Measurements from ENCODE around the gene BRAP. TPM values are rescaled to one million over a fixed set of nuclear protein-coding genes. Genes with fewer than 3 reads are reported as not detected.

BRAP gene
- total RNA-seq, 1 experiment from 2014 or later: 18.3 TPM

DNA sequence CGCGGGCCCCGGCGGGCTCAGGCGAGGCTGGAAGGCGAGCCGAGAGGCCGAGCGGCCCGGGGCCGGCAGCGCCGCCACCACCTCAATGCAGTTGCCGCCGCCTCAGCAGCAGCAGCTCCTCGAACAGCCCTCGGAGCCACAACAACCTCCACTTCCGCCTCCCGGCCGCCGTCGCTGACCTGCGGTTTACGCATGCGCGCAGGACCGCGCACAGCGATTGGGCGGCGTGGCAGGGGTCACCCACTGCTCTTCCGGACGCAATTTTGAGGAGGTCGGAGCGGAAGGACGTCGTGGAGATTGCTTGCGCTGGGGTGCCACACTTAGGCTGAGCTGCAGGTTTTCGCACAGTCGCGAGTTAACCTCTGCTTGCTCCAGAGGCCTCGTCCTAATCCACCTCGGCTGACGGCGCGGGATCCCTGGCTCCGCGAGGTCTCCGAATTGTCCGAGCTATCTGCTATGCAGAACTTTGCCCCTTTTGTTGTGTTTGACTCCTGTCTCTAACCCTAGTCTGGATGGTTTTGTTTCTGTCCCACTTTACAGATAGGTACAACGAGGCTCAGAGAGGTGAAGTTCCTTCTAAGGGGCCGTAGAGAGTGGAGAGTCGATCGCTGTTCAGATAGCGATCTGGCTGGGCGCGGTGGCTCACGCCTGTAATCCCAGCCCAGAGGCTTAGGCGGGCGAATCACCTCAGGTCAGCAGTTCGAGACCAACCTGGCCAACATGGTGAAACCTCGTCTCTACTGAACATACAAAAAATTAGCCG lies at the start of gene BRAP, which contains the start of gene ACAD10 (continued):
- TF ChIP-seq, protein P1, sequence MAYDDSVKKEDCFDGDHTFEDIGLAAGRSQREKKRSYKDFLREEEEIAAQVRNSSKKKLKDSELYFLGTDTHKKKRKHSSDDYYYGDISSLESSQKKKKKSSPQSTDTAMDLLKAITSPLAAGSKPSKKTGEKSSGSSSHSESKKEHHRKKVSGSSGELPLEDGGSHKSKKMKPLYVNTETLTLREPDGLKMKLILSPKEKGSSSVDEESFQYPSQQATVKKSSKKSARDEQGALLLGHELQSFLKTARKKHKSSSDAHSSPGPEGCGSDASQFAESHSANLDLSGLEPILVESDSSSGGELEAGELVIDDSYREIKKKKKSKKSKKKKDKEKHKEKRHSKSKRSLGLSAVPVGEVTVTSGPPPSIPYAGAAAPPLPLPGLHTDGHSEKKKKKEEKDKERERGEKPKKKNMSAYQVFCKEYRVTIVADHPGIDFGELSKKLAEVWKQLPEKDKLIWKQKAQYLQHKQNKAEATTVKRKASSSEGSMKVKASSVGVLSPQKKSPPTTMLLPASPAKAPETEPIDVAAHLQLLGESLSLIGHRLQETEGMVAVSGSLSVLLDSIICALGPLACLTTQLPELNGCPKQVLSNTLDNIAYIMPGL (CRISPR knock-in tag; IDR thresholded peaks at IDR 0.05): peak; percentile 68; the same call in 1 of the 2 replicates
- TF ChIP-seq TCF7 (CRISPR knock-in tag; IDR thresholded peaks at IDR 0.05; ENCODE audit: low read depth) (no peak), TEAD4 (CRISPR knock-in tag; IDR thresholded peaks at IDR 0.05) (no peak), SP1 (CRISPR knock-in tag; conservative IDR thresholded peaks at IDR 0.05) (peak; percentile 62; the same call in 1 of the 2 replicates), TP53 (CRISPR knock-in tag; IDR thresholded peaks at IDR 0.05) (no peak), FOXK1 (CRISPR knock-in tag; IDR thresholded peaks at IDR 0.05) (peak; percentile 99), HMGA2 (CRISPR knock-in tag; IDR thresholded peaks at IDR 0.05) (no peak), FOXP1 (CRISPR knock-in tag; IDR thresholded peaks at IDR 0.05; ENCODE audit: borderline replicate concordance) (peak; percentile 21; the same call in 1 of the 2 replicates), ZNF219 (CRISPR knock-in tag; IDR thresholded peaks at IDR 0.05; ENCODE audit: borderline replicate concordance) (no peak), JUN (CRISPR knock-in tag; IDR thresholded peaks at IDR 0.05) (no peak), ZBTB21 (CRISPR knock-in tag; IDR thresholded peaks at IDR 0.05; ENCODE audit: borderline replicate concordance) (no peak), ZNF232 (CRISPR knock-in tag; IDR thresholded peaks at IDR 0.05) (peak; percentile 53; the same call in 1 of the 2 replicates), ATF1 (CRISPR knock-in tag; IDR thresholded peaks at IDR 0.05) (no peak), NR3C1 (CRISPR knock-in tag; conservative IDR thresholded peaks at IDR 0.05; ENCODE audit: low read depth) (no peak), CBFB (CRISPR knock-in tag; IDR thresholded peaks at IDR 0.05; ENCODE audit: low read depth) (no peak), PRRX2 (CRISPR knock-in tag; IDR thresholded peaks at IDR 0.05) (no peak), OVOL2 (CRISPR knock-in tag; IDR thresholded peaks at IDR 0.05; ENCODE audit: borderline replicate concordance) (no peak), CREB1 (CRISPR knock-in tag; IDR thresholded peaks at IDR 0.05) (no peak), CREM (CRISPR knock-in tag; IDR thresholded peaks at IDR 0.05) (peak; percentile 62; the same call in 1 of the 2 replicates), NR1H2 (CRISPR knock-in tag; IDR thresholded peaks at IDR 0.05) (no peak), KAT7 (CRISPR knock-in tag; IDR thresholded peaks at IDR 0.05; ENCODE audit: borderline replicate concordance) (no peak; the same call in 1 of the 2 replicates), RORB (CRISPR knock-in tag; IDR thresholded peaks at IDR 0.05) (no peak)
- TF ChIP-seq, protein P2, sequence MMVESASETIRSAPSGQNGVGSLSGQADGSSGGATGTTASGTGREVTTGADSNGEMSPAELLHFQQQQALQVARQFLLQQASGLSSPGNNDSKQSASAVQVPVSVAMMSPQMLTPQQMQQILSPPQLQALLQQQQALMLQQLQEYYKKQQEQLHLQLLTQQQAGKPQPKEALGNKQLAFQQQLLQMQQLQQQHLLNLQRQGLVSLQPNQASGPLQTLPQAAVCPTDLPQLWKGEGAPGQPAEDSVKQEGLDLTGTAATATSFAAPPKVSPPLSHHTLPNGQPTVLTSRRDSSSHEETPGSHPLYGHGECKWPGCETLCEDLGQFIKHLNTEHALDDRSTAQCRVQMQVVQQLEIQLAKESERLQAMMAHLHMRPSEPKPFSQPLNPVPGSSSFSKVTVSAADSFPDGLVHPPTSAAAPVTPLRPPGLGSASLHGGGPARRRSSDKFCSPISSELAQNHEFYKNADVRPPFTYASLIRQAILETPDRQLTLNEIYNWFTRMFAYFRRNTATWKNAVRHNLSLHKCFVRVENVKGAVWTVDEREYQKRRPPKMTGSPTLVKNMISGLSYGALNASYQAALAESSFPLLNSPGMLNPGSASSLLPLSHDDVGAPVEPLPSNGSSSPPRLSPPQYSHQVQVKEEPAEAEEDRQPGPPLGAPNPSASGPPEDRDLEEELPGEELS (CRISPR knock-in tag; IDR thresholded peaks at IDR 0.05): no peak
- TF ChIP-seq, protein P3, sequence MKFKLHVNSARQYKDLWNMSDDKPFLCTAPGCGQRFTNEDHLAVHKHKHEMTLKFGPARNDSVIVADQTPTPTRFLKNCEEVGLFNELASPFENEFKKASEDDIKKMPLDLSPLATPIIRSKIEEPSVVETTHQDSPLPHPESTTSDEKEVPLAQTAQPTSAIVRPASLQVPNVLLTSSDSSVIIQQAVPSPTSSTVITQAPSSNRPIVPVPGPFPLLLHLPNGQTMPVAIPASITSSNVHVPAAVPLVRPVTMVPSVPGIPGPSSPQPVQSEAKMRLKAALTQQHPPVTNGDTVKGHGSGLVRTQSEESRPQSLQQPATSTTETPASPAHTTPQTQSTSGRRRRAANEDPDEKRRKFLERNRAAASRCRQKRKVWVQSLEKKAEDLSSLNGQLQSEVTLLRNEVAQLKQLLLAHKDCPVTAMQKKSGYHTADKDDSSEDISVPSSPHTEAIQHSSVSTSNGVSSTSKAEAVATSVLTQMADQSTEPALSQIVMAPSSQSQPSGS (CRISPR knock-in tag; IDR thresholded peaks at IDR 0.05; ENCODE audit: borderline replicate concordance, low read depth): no peak
- TF ChIP-seq, protein P4, sequence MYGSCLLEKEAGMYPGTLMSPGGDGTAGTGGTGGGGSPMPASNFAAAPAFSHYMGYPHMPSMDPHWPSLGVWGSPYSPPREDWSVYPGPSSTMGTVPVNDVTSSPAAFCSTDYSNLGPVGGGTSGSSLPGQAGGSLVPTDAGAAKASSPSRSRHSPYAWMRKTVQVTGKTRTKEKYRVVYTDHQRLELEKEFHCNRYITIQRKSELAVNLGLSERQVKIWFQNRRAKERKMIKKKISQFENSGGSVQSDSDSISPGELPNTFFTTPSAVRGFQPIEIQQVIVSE (CRISPR knock-in tag; IDR thresholded peaks at IDR 0.05; ENCODE audit: borderline replicate concordance): no peak
- TF ChIP-seq, protein P5, sequence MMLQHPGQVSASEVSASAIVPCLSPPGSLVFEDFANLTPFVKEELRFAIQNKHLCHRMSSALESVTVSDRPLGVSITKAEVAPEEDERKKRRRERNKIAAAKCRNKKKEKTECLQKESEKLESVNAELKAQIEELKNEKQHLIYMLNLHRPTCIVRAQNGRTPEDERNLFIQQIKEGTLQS (CRISPR knock-in tag; conservative IDR thresholded peaks at IDR 0.05): no peak
- TF ChIP-seq, protein P6, sequence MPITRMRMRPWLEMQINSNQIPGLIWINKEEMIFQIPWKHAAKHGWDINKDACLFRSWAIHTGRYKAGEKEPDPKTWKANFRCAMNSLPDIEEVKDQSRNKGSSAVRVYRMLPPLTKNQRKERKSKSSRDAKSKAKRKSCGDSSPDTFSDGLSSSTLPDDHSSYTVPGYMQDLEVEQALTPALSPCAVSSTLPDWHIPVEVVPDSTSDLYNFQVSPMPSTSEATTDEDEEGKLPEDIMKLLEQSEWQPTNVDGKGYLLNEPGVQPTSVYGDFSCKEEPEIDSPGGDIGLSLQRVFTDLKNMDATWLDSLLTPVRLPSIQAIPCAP (CRISPR knock-in tag; IDR thresholded peaks at IDR 0.05): no peak
- TF ChIP-seq, protein P7, sequence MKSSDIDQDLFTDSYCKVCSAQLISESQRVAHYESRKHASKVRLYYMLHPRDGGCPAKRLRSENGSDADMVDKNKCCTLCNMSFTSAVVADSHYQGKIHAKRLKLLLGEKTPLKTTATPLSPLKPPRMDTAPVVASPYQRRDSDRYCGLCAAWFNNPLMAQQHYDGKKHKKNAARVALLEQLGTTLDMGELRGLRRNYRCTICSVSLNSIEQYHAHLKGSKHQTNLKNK (CRISPR knock-in tag; IDR thresholded peaks at IDR 0.05): no peak
- TF ChIP-seq, protein P8, sequence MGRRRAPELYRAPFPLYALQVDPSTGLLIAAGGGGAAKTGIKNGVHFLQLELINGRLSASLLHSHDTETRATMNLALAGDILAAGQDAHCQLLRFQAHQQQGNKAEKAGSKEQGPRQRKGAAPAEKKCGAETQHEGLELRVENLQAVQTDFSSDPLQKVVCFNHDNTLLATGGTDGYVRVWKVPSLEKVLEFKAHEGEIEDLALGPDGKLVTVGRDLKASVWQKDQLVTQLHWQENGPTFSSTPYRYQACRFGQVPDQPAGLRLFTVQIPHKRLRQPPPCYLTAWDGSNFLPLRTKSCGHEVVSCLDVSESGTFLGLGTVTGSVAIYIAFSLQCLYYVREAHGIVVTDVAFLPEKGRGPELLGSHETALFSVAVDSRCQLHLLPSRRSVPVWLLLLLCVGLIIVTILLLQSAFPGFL (CRISPR knock-in tag; IDR thresholded peaks at IDR 0.05; ENCODE audit: borderline replicate concordance): no peak
- TF ChIP-seq, protein P9, sequence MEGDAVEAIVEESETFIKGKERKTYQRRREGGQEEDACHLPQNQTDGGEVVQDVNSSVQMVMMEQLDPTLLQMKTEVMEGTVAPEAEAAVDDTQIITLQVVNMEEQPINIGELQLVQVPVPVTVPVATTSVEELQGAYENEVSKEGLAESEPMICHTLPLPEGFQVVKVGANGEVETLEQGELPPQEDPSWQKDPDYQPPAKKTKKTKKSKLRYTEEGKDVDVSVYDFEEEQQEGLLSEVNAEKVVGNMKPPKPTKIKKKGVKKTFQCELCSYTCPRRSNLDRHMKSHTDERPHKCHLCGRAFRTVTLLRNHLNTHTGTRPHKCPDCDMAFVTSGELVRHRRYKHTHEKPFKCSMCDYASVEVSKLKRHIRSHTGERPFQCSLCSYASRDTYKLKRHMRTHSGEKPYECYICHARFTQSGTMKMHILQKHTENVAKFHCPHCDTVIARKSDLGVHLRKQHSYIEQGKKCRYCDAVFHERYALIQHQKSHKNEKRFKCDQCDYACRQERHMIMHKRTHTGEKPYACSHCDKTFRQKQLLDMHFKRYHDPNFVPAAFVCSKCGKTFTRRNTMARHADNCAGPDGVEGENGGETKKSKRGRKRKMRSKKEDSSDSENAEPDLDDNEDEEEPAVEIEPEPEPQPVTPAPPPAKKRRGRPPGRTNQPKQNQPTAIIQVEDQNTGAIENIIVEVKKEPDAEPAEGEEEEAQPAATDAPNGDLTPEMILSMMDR (IDR thresholded peaks at IDR 0.05): no peak

Data from WTC11 (cell line).